Stimulated activated CD8-positive, alpha-beta memory T cell treated with anti-CD3 and anti-CD28 coated beads, Interleukin-4, amount 100 ng/mL, for 48 hours (primary cell): ENCODE data around the gene FBXO42.
A peak's percentile ranks its signal among the peaks of the same experiment; 100 is the strongest.

Source experiments
- DNase-seq: peaks from one replicate; pipeline ENCODE4 v3.0.0-alpha.2; 2020

Gene FBXO42

GRCh38 chr1:16351994-16352841, at the start of gene FBXO42:
Gene FBXO42, minus strand, starts transcription at chr1:16352480. Its CDS starts 37,062 bp downstream, at chr1:16315418.
- DNase-seq, result peak; percentile 92

- DNase-seq, result no peak
These were observed 46.2 kb upstream of the FBXO42 start for GRCh38 chr1:16398371-16398953.

- no peak for DNase-seq
These were observed 44.8 kb upstream of the FBXO42 start for GRCh38 chr1:16397120-16397519.

- no peak for DNase-seq
These were observed 44.3 kb upstream of the FBXO42 start for GRCh38 chr1:16396591-16396990.

GRCh38 chr1:16394977-16395376, 42.7 kb upstream of the FBXO42 start:
- no peak for DNase-seq

GRCh38 chr1:16393570-16394521, 41.6 kb upstream of the FBXO42 start:
- no peak for DNase-seq

GRCh38 chr1:16392740-16393569, 40.7 kb upstream of the FBXO42 start:
- DNase-seq, result no peak

GRCh38 chr1:16391411-16391810, 39.1 kb upstream of the FBXO42 start:
- no peak for DNase-seq

- DNase-seq, result no peak
These were observed 35.2 kb upstream of the FBXO42 start for GRCh38 chr1:16387201-16388188.

- DNase-seq, result no peak
These were observed 34.3 kb upstream of the FBXO42 start for GRCh38 chr1:16386454-16387113.

GRCh38 chr1:16385659-16386453, 33.6 kb upstream of the FBXO42 start:
- no peak for DNase-seq

- no peak for DNase-seq
These were observed 31.6 kb upstream of the FBXO42 start for GRCh38 chr1:16383888-16384287.

- DNase-seq, result no peak
These were observed 28.6 kb upstream of the FBXO42 start for GRCh38 chr1:16380868-16381267.

GRCh38 chr1:16378443-16378842, 26.2 kb upstream of the FBXO42 start:
- no peak for DNase-seq

- no peak for DNase-seq
These were observed 24.7 kb upstream of the FBXO42 start for GRCh38 chr1:16376971-16377370.

GRCh38 chr1:16375521-16376340, 23.5 kb upstream of the FBXO42 start:
- no peak for DNase-seq

GRCh38 chr1:16374266-16374665, 22.0 kb upstream of the FBXO42 start:
- no peak for DNase-seq

- no peak for DNase-seq
These were observed 20.4 kb upstream of the FBXO42 start for GRCh38 chr1:16372535-16373285.
